B cell (primary cell): Measurements from ENCODE around the gene KIF27.

Experiments
- CTCF ChIP-seq: fragments of 200-600 bp; IDR thresholded peaks from one replicate; pipeline ENCODE4 v1.8.0; 2022; ENCODE audit warnings: antibody characterized with exemption, mild to moderate bottlenecking
- EZH2 ChIP-seq: IDR thresholded peaks from 2 replicates; pipeline ENCODE4 v1.6.1; 2012; ENCODE audit warnings: borderline replicate concordance, low read depth, mild to moderate bottlenecking, moderate library complexity, low read length; ENCODE audit not compliant: insufficient read depth, poor library complexity, severe bottlenecking

GRCh38 chr9:83794051-83794450, 127.2 kb downstream of the KIF27 start:
- TF ChIP-seq CTCF (no peak), EZH2 (no peak)
